SK-N-SH treated with all-trans-retinoic acid at 6 μM for 48 hours (cell line): ENCODE measurements around the gene CAD.

ENCODE experiments used
- BACH2 ChIP-seq: fragments of 250-450 bp; sonication (Bioruptor Pico); IDR thresholded peaks from 2 replicates; pipeline ENCODE4 v1.9.0; 2021; ENCODE audit warnings: mild to moderate bottlenecking, borderline replicate concordance
- TCF4 ChIP-seq: fragments of 250-450 bp; sonication (Bioruptor Pico); IDR thresholded peaks from 2 replicates; pipeline ENCODE4 v1.8.0; 2021; ENCODE audit warnings: mild to moderate bottlenecking, moderate library complexity, borderline replicate concordance
- ZFP3 ChIP-seq: fragments of 250-450 bp; sonication (Bioruptor Pico); IDR thresholded peaks from 2 replicates; pipeline ENCODE4 v1.5.0; 2020; ENCODE audit warnings: mild to moderate bottlenecking, moderate library complexity
- ZNF70 ChIP-seq: fragments of 450-650 bp; formaldehyde crosslinking; IDR thresholded peaks from 2 replicates; pipeline ENCODE4 v1.5.0; 2020; ENCODE audit warnings: mild to moderate bottlenecking, moderate library complexity

GRCh38 chr2:27170581-27171337 lies 46.4 kb upstream of the CAD start:
- no peak for TF ChIP-seq ZFP3 (CRISPR knock-in tag)
- TF ChIP-seq TCF4 (CRISPR knock-in tag), result no peak
- no peak for TF ChIP-seq ZNF70
- no peak for TF ChIP-seq BACH2 (CRISPR knock-in tag)
